Keratinocyte (primary cell): ENCODE data around the gene ACTN3.

Source experiments
- CTCF ChIP-seq, 3 experiments: IDR thresholded peaks in 1 of 3; conservative IDR thresholded peaks in 1 of 3; optimal IDR thresholded peaks in 1 of 3; 2 replicates in 2 of 3; 3 replicates in 1 of 3; pipeline versions ENCODE3 to v1.5.1; 2011; ENCODE audit warnings: low read length in 3 of 3, mild to moderate bottlenecking in 3 of 3, moderate library complexity in 2 of 3, control low read depth in 1 of 3, inconsistent platforms in 1 of 3; ENCODE audit not compliant: insufficient read depth in 2 of 3; ENCODE audit errors: extremely low read depth in 1 of 3
- EZH2 ChIP-seq: IDR thresholded peaks from one replicate; pipeline ENCODE4 v1.6.1; 2012; ENCODE audit warnings: inconsistent platforms, mild to moderate bottlenecking, low read length, moderate library complexity

DNA sequence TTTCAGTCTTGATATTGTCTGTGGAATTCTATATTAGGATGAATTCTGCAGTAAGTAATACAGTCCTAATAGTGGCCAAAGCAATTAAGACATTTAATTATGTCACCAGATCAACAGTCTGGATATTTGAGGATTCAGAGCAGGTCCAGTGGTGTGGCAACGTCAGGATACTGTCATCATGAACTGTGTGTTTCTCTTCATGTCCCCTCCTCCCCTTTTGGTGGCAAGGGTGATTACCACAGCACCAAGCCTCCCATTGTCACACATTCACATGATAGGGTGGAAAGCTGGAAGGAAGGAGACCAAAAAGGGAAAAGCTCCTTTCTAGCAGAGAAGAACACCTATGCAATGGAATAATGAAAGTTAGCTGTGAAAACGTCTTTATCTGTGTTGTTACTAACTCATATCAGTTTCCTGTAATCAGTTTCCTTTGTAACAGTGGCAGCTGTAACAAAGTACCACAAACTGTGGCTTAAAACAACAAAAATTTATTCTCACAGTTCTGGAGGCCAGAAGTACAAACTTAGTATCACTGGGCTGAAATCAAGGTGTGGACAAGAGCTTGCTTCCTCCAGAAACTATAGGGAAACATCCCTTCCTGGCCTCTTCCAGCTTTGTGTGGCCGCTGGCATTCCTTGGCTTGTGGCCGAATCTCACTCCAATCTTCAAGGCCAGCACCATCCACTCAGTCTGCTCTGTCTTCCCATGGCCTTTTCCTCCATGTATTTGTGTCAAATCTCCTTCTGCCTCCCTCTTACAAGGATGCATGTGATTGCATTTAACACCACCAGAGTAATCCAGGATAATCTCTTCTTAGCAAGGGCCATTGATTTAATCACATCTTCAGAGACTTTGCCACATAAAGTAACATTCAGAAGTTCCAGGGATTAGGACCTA is 63.3 kb downstream of the ACTN3 start:
- TF ChIP-seq EZH2 (no peak), CTCF (optimal IDR thresholded peaks at IDR 0.05 in 1 of 3, IDR thresholded peaks at IDR 0.05 in 1 of 3, conservative IDR thresholded peaks at IDR 0.05 in 1 of 3; ENCODE audit: extremely low read depth in 1 of 3, insufficient read depth in 2 of 3, low read length in 3 of 3) (no peak)
